Esophagus mucosa (tissue), 1 donor: ENCODE measurements around the gene RHAG. TPM values are rescaled to one million over a fixed set of nuclear protein-coding genes. Genes with fewer than 3 reads are reported as not detected.

Experiments used
- ATAC-seq: fragments of 200-7000 bp; cut with Tn5 transposase; one replicate; pipeline ENCODE4 v1.9.1; 2020
- total RNA-seq: library from RNA; stranded (reverse); gene quantifications from one replicate; pipeline ENCODE4 v1.2.4, GENCODE V29; 2023
- donor health status: DM: yes; HTN: yes; CAD: no.

RHAG gene
- total RNA-seq, 1 donor from 2014 or later, result not detected

DNA sequence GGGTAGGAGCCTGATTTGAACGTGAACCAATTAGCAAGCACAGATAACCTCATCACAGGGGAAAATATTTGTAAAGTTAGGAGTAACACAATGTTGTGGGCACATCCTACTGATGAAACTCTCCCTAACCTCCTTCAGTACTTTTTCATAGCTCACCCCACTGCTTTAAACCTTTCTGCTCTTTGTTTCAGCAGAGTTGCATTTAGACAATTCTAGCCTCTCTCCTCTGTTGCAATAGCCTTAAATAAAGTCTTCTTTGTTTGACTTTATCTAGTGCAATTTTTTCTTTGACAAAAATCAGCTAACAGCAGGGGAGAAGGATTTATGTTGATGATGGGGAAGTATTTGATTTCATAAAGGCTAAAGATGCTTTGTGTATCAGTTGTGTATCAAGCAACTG, 72.1 kb downstream of the RHAG start:
- ATAC-seq, result no peak

DNA sequence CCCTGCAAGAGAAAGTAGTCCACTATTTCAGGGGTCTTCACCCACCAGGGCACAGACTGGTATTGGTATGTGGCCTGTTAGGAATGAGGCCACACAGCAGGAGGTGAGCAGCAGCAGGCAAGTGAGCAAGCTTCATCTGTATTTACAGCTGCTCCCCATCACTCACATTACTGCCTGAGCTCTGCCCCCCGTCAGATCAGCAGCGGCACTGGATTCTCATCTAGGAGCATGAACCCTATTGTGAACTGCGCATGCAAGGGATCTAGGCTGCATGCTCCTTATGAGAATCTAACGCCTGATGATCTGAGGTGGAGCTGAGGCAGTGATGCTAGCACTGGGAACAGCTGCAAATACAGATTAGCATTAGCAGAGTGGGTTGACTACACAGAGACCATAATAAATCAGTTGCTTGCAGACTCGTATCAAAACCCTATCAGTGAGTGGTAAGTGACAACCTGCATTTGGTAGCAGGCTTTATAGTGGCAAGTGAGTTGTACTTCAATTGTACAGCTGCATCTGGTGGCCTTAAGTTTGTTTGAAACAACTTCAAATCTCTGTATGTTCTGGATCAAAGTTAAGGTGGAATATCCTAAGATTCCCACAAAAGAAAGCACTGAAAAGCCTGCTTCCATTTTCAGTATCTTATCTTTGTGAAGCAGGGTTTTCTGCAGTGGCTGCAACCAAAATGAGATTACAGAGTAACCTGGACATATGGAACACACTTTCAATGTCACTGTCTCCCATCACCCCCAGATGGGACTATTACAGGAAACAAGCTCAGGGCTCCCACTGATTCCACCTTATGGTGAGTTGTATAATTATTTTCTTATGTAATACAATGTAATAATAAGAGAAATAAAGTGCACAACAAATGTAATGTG, 73.4 kb downstream of the RHAG start:
- ATAC-seq, result no peak

DNA sequence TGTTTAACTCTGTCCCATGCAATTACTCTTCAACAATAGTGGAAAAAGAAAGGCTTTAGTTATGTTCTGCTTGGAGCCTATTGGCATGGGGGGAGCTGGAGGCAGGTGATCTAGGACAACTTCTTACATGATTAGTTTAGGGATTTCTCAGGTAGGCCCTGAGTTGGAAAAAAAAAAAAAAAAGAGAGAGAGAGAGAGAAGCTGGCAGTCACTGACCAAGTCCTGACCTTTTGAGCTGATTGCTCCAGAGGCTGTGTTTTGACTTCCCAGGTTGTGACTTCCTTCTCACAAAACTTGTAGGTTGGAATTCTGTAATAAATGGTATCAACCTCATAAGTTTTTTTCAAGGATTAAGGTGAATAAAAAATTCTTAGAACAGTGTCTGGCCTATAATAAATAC, 78.4 kb downstream of the RHAG start:
- ATAC-seq, result no peak

DNA sequence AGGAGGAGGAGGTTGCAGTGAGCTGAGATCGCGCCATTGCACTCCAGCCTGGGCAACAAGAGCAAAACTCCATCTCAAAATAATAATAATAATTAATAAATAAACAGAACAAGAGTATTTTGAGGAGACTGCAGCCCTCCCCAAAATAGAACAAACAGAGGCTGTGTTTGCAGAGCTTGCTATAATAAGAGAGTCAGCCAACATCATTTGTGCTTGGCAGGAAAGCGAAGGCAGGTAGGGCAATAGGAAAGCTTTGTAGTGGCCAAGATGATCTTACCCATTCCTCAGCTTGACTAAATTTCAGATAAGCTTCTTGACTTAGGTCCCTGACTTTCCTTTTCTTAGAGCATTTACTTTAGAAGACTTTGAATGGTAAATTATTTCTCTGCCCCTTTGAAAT, 79.5 kb downstream of the RHAG start:
- ATAC-seq, result no peak

DNA sequence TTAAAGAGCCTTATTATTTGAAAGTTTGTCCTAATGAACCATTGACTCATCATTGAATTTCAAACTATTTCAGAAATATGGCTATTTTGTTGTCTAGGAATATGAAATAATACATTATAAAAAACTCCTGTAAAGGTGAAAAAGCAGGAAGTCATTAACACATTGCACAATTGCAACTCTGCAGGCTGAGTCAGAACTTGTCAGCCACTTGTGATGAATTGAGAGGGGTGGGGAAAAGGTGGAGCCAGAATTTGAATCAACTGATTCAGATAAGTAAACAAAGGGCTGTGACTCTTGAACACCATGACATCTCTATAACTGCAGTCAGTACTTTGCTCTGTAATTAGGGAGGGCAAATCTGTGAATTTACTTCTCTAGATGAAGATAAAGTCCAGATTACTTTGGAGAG, 80.2 kb downstream of the RHAG start:
- ATAC-seq, result peak; percentile 96

DNA sequence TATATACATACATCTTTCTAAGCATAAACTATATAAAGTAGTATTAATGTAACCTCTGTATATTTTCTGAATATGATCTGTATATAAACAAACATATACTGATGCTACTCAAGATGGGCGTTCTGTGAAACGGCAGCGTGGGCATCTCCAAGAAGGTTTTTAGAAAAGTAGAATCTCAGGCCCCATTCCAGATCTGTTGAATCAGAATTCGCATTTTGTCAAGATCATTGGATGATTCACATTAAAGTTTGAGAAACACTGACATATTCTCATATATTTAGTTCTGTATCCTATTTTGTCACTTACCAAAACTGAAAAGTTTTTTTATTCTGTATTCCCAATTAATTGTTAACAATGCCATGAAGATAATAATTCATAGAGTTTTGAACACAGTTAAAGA, 80.7 kb downstream of the RHAG start:
- no peak for ATAC-seq

Other genes starting within 250 kb of the RHAG start
- gene MMUT, start 173.6 kb downstream of the RHAG start, total RNA-seq, result 15.3 TPM
- gene CENPQ, start 173.5 kb downstream of the RHAG start, total RNA-seq, result 3.3 TPM
- not detected for gene GLYATL3, start 136.9 kb downstream of the RHAG start, total RNA-seq
- 9.3 TPM for gene C6orf141, start 86.2 kb downstream of the RHAG start, total RNA-seq
- not detected for gene CRISP2, start 76.7 kb upstream of the RHAG start, total RNA-seq
- gene CRISP3, start 107.5 kb upstream of the RHAG start, total RNA-seq, result 8.1 TPM
- gene PGK2, start 150.4 kb upstream of the RHAG start, total RNA-seq, result not detected
- gene CRISP1, start 229.7 kb upstream of the RHAG start, total RNA-seq, result not detected